Measurements from ENCODE around the gene AHCYL2. TPM values are rescaled to one million over a fixed set of nuclear protein-coding genes. Genes with fewer than 3 reads are reported as not detected.

Gene AHCYL2
- total RNA-seq, 4 donors from 2014 or later, result 8.7 to 17.3 (median 14.2) TPM

DNA sequence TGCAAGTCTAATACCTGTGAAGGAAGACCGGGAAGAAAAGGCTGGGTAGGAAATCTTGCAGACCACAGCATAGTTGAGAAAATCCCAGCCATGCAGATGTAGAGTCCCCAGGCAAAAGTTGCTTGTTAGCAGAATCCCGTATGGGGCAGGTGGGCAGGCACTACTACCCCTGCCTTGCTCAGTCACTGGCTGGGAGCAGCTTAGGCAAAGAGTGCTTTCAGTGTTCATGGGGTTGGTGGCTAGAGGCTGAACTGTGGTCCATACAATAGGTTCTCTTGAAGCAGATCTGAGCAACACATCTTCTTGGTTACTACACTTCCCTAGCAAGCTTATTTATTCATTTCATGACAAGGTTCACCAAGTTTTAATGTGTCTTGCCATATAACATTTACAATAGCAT lies 92.6 kb downstream of the AHCYL2 start:
- Histone ChIP-seq H3K27ac (no peak overlapping the region), H3K4me3 (no peak overlapping the region), H3K4me1 (peaks cover 0 to 12% (median 0%) of the 10 kb centered on the region in 3 donors), H3K36me3 (no peaks in the 10 kb centered on the region), H3K27me3 (no peaks in the 10 kb centered on the region), H3K9me3 (peaks cover 0 to under 1% (median 0%) of the 10 kb centered on the region in 3 donors)
- no peak for ATAC-seq
- WGBS, 2 donors (ENCODE audit: low coverage in 1 of 2), result 68 to 100% methylated on average over 2 of the region's 2 CpGs
- TF ChIP-seq POLR2AphosphoS5 (IDR thresholded peaks at IDR 0.05), result no peak
- TF ChIP-seq POLR2A (IDR thresholded peaks at IDR 0.05), result no peak
- no peak for TF ChIP-seq EP300 (IDR thresholded peaks at IDR 0.05)
- TF ChIP-seq, protein P1, sequence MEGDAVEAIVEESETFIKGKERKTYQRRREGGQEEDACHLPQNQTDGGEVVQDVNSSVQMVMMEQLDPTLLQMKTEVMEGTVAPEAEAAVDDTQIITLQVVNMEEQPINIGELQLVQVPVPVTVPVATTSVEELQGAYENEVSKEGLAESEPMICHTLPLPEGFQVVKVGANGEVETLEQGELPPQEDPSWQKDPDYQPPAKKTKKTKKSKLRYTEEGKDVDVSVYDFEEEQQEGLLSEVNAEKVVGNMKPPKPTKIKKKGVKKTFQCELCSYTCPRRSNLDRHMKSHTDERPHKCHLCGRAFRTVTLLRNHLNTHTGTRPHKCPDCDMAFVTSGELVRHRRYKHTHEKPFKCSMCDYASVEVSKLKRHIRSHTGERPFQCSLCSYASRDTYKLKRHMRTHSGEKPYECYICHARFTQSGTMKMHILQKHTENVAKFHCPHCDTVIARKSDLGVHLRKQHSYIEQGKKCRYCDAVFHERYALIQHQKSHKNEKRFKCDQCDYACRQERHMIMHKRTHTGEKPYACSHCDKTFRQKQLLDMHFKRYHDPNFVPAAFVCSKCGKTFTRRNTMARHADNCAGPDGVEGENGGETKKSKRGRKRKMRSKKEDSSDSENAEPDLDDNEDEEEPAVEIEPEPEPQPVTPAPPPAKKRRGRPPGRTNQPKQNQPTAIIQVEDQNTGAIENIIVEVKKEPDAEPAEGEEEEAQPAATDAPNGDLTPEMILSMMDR (IDR thresholded peaks at IDR 0.05), result no peak

DNA sequence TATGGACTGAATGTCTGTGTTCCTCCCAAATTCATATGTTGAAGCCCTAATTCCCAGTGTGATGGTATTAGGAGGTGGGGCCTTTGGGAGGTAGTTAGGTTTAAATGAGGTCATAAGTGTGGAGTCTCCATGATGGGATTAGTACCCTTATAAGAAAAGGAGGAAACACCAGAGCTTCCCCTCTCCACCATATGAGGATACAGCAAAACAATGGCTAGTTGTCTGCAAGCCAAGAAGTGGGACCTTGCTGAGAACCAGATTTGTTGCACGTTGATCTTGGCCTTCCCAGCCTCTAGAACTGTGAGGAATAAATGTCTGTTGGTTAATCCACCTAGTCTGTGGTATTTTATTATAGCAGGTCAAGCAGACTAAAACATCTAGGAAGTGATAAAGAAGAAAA lies 102.2 kb downstream of the AHCYL2 start:
- H3K36me3 ChIP-seq, result peaks cover 0 to 17% of the 10 kb centered on the region in 2 donors
- ATAC-seq, result no peak
- no peak for TF ChIP-seq POLR2AphosphoS5 (IDR thresholded peaks at IDR 0.05)
- TF ChIP-seq, protein P1 (IDR thresholded peaks at IDR 0.05), result no peak
- no peak for TF ChIP-seq EP300 (IDR thresholded peaks at IDR 0.05)
- no peak for TF ChIP-seq POLR2A (IDR thresholded peaks at IDR 0.05)
- H3K4me3 ChIP-seq, result no peak overlapping the region
- H3K9me3 ChIP-seq, result peaks cover 0 to 15% (median 0%) of the 10 kb centered on the region in 3 donors
- no peaks in the 10 kb centered on the region for H3K27me3 ChIP-seq
- WGBS, 2 donors (ENCODE audit: low coverage in 1 of 2), result 50% methylated on average over 1 of the region's 1 CpG; no CpG with 5 or more reads in 1 of the 2 donors
- peaks cover 0 to 5% (median 0%) of the 10 kb centered on the region in 3 donors for H3K4me1 ChIP-seq
- H3K27ac ChIP-seq, result no peak overlapping the region

DNA sequence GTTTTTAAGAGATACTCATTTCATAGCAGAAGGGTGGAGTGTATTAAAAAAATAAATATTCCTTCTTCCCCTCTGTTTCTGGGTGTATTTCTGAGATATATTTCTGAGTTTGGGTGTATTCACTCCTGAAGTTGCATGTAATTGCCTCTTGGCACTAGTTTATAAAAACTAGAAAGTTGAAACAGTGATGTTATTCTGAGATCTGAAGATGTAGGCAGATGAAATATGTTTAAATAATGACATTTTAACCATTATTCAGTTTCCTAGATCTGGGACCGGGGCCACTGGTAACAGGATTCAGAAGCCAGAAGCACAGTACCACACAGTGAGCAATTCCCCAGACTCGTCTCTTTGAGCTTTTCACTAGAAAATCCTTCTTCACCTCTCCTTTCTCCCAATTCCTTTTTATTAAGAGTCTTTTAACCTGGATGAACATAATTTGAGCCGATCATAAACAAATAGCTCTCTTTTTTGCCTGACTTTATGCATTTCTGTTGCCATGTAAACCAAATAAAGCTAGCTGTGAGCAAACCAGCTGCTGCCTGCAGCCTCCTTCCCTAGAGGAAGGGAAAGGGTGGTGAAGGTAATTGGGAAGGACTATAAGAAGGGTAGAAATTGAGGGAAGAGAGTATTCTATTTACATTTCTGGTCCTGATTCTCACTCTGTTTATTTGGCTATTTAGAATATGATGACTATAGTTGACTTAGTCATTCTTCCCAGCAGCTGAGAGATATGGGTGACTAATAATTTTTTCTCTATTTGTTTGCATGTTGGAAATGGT lies 107.6 kb downstream of the AHCYL2 start:
- ATAC-seq, result no peak
- whole genome bisulfite sequencing, 2 donors (ENCODE audit: low coverage in 1 of 2), result 17 to 27% methylated on average over 3 of the region's 3 CpGs

DNA sequence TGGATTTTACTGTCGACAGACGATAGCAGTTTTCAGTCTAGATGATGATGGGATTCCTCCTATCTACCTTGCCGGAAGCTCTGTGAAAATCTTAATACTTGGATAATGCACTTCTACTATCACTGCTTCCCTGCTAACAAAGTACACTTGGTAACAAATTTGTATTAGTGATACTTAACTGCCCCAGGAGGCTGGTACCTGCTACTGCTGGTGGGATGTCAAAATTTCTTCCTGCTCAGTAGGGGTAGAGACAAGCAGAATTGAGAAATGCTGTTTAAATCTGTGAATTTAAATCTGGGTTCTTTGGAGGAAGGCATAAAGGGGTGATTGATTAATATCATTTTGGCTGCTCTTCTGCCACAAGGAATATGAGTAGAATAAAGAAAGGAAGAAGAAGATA lies 109.6 kb downstream of the AHCYL2 start:
- TF ChIP-seq POLR2A (IDR thresholded peaks at IDR 0.05) (no peak), POLR2AphosphoS5 (IDR thresholded peaks at IDR 0.05) (no peak), EP300 (IDR thresholded peaks at IDR 0.05) (no peak)
- TF ChIP-seq, protein P1 (IDR thresholded peaks at IDR 0.05), result no peak
- WGBS, 2 donors (ENCODE audit: low coverage in 1 of 2), result 87 to 100% methylated on average over 3 of the region's 3 CpGs
- no peak for ATAC-seq

More for the DNA sequence above, 107.6 kb downstream of the AHCYL2 start:
- Histone ChIP-seq H3K4me3 (no peak overlapping the region), H3K9me3 (no peaks in the 10 kb centered on the region), H3K4me1 (peaks cover 0 to 14% (median 3%) of the 10 kb centered on the region in 3 donors), H3K27ac (no peak overlapping the region), H3K27me3 (no peaks in the 10 kb centered on the region), H3K36me3 (peaks cover 0 to 7% of the 10 kb centered on the region in 2 donors)
- TF ChIP-seq POLR2A (IDR thresholded peaks at IDR 0.05) (no peak), EP300 (IDR thresholded peaks at IDR 0.05) (no peak), POLR2AphosphoS5 (IDR thresholded peaks at IDR 0.05) (peak; percentile 9)

DNA sequence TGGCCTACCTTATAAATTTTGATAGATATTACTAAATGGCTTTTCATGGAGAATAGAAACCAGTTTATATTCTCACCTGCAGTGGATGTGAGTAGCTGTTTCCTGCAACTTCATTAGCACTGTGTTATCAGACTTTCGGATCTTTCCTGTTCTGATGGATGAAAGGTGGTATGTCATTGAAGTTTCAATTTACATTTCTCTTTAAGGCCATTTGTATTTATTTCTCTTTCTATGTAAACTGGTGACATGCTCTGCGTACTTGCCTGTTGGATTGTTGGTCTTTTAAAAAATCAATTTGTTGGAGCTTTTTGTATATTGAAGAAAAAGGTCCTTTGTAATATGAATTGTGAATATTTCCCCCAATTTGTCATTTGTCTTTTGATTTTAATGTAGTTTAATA lies 113.6 kb downstream of the AHCYL2 start:
- 86 to 100% methylated on average over 1 to 2 of the region's 2 CpGs for WGBS, 2 donors (ENCODE audit: low coverage in 1 of 2)
- Histone ChIP-seq H3K9me3 (no peaks in the 10 kb centered on the region), H3K27me3 (no peaks in the 10 kb centered on the region), H3K4me1 (no peaks in the 10 kb centered on the region), H3K27ac (no peak overlapping the region), H3K4me3 (no peak overlapping the region), H3K36me3 (no peaks in the 10 kb centered on the region)
- TF ChIP-seq POLR2AphosphoS5 (IDR thresholded peaks at IDR 0.05) (no peak), EP300 (IDR thresholded peaks at IDR 0.05) (no peak), POLR2A (IDR thresholded peaks at IDR 0.05) (no peak)
- TF ChIP-seq, protein P1 (IDR thresholded peaks at IDR 0.05), result no peak
- no peak for ATAC-seq

More for the DNA sequence above, 109.6 kb downstream of the AHCYL2 start:
- Histone ChIP-seq H3K4me3 (no peak overlapping the region), H3K27me3 (no peaks in the 10 kb centered on the region), H3K36me3 (no peaks in the 10 kb centered on the region), H3K9me3 (no peaks in the 10 kb centered on the region), H3K27ac (no peak overlapping the region), H3K4me1 (peaks cover 0 to 14% (median 3%) of the 10 kb centered on the region in 3 donors)

Measured in gastroesophageal sphincter (tissue), 4 donors.